Fibroblast of pulmonary artery (primary cell): Measurements from ENCODE around the gene ANKRD31.
A peak's percentile ranks its signal among the peaks of the same experiment; 100 is the strongest.

Experiments
- DNase-seq: peaks from one replicate; pipeline ENCODE4 v3.0.0-alpha.2; 2010; ENCODE audit warnings: low read depth
- H3K4me3 ChIP-seq: replicated peaks from 2 replicates; pipeline ENCODE4 v1.5.1; 2011; ENCODE audit warnings: low read depth, mild to moderate bottlenecking, control low read depth, low read length, moderate library complexity
- TF ChIP-seq, protein P1 (sequence below): IDR thresholded peaks from 2 replicates; pipeline ENCODE4 v1.5.1; 2011; ENCODE audit warnings: mild to moderate bottlenecking, control low read depth, low read length, inconsistent platforms; ENCODE audit errors: missing control alignments

Gene ANKRD31

DNA sequence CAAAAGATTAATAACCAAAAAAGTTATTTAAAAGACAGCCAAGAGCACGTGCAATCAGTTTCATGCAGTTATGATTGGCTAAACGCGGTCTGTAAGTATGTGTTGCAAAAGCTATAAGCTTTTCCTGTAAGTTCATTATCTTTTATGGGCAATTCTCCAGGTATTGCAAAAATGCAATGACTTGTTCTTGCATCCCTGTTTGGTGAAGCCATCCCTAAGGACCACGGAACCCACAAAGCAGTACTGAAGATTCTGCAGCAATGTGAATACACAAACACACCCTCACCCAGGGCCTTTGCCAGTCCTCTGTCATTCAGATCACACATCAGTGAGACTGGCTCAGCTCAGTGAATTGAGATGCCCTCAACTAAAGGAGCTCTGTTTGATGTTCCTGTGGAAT, 195.7 kb downstream of the ANKRD31 start:
- peak; percentile 72 for DNase-seq
- TF ChIP-seq, protein P1, sequence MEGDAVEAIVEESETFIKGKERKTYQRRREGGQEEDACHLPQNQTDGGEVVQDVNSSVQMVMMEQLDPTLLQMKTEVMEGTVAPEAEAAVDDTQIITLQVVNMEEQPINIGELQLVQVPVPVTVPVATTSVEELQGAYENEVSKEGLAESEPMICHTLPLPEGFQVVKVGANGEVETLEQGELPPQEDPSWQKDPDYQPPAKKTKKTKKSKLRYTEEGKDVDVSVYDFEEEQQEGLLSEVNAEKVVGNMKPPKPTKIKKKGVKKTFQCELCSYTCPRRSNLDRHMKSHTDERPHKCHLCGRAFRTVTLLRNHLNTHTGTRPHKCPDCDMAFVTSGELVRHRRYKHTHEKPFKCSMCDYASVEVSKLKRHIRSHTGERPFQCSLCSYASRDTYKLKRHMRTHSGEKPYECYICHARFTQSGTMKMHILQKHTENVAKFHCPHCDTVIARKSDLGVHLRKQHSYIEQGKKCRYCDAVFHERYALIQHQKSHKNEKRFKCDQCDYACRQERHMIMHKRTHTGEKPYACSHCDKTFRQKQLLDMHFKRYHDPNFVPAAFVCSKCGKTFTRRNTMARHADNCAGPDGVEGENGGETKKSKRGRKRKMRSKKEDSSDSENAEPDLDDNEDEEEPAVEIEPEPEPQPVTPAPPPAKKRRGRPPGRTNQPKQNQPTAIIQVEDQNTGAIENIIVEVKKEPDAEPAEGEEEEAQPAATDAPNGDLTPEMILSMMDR: no peak
- H3K4me3 ChIP-seq: no peak overlapping the region

DNA sequence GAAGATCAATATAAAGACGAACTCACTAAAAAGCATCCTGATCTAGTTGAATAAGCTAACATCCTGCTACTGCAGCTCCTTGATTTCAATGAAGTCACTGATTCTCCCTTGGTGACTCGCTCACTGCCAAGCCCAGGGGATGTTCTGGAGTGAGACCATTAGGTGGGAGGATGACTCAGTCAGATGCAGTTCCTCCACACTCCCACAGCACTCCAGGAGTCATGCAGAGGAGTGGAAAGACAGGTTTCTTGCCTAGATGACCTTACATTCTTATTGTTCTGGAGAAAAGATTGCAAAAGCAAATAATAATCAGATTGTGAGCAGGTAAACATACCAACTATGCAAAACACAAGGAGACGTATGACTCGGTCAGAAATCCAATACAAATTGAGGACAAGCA, 199.6 kb downstream of the ANKRD31 start:
- TF ChIP-seq, protein P1: no peak
- DNase-seq: peak; percentile 61
- H3K4me3 ChIP-seq: no peak overlapping the region

DNA sequence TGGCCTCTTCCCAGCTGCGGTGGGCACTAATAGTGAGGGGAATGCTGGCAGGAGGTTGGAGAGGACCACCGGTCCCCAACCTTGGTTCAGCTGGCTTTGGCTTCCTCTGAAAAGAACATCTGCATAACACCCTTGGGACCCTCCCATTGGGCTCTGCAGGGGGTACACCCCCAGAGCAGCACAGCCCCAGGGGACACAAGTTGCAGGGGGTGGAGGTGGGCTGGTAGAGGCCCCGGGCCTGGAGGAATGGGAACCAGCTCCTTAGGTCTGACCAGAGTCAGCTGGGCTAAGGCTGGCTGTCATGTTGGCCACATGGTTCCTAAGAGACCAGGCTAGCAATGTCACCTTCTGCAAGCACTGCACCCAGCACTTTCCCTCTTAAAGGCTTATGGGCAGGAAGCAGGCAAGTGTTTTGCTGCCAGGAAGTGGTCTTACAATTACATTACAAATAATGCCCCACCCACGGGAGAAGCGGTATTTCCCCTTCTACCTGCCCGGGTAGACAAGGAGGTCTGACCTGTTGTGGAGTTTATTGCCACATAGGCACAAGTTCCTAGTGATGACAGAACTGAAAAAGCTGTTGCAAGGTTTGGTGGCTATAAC, 202.4 kb downstream of the ANKRD31 start:
- no peak for DNase-seq
- H3K4me3 ChIP-seq: no peak overlapping the region
- TF ChIP-seq, protein P1: no peak

DNA sequence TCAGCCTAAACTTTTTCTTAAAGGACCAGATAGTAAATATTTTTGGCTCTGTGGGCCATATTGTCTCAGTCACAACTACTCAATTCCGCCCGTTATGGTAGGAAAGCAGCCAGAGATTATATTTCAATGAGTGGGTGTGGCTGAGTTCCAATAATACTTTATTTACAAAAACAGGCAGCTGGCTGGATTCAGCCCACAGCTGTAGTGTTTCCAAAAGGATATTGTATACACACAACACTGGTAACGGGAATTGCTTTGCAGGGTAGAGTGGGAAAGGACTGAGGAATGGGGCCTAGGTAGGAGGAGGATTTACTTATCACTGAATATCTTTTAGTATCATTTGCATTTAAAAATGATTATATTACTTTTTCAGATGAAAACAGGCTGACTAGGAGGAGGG, 205.3 kb downstream of the ANKRD31 start:
- TF ChIP-seq, protein P1: no peak
- H3K4me3 ChIP-seq: no peak overlapping the region

DNA sequence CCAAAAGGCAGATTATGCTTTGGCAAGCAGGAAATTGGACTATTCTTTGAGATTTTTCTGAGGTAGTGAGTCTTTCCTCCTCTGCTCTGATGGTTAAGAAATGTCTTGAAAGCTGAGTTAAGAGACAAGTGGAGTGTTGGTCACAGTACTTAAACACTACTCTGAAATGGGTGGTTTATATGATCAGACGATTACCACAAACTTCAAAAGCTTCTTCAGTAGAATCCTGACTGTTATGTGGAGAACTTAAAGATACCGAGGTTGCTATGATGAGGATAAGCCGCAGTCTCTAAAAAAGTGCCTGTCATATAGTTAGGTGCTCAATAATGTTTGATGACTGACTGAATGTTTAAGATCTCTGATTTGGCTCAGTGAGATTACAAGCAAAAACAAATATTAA, 208.6 kb downstream of the ANKRD31 start:
- no peak overlapping the region for H3K4me3 ChIP-seq
- TF ChIP-seq, protein P1: no peak
- DNase-seq: no peak

More for the DNA sequence above, 205.3 kb downstream of the ANKRD31 start:
- DNase-seq: no peak

DNA sequence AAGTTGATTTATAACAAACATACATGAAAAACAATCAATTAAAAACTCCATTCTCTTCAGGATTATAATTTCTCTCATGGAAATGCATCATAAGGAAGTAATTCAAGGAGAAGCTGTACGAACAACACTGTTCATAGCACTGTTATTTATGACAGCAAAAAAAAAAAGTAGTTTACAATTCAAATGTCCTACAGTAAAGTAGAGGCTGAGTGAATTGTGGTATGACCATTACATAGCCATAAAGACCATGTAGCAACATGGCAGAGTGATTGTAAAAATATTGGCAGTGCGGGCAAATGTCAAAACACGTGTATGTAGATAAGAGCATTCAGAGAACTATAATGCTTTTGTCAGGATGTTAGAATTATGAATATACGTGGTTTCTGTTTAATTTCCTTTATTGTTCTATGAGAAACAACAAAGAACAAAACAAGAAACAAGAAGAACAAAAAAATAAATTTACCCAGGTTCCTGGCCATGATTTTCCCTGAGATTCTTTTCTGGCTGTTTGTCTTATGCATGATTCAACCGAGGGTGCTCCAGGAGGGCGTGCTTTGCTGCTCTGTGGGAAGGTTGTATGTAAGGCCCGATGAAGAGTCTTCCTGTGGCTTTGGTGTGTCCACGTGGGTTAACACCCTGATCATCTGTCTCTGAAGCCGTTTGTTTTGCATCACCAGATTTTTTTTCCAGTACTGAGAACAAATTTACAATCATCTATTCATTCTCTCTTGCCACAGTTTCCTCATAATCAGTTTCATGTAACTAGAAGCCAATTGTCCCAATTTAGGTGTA, 213.1 kb downstream of the ANKRD31 start:
- no peak overlapping the region for H3K4me3 ChIP-seq
- TF ChIP-seq, protein P1: no peak
- DNase-seq: no peak
